ENCODE results near the gene OR6B3.
A peak's percentile ranks its signal among the peaks of the same experiment; 100 is the strongest.

Gene OR6B3

GRCh38 chr2:240024766-240025165 lies 28.6 kb downstream of the OR6B3 start:
- no peak for TF ChIP-seq CTCF (IDR thresholded peaks at IDR 0.05; ENCODE audit: low read depth, low read length)
- no peak for DNase-seq
- H3K9me3 ChIP-seq, result no peaks in the 10 kb centered on the region

GRCh38 chr2:240023792-240024191 lies 29.5 kb downstream of the OR6B3 start:
- Histone ChIP-seq H3K4me1 (no peaks in the 10 kb centered on the region; the same call in 1 of the 2 replicates), H3K27me3 (no peaks in the 10 kb centered on the region), H3K36me3 (peaks cover 25% of the 10 kb centered on the region), H3K9me3 (no peaks in the 10 kb centered on the region), H3K4me3 (ENCODE audit: low read depth, low read length) (peak overlapping the region; percentile 95)
- no peak for TF ChIP-seq CTCF (IDR thresholded peaks at IDR 0.05; ENCODE audit: low read depth, low read length)
- DNase-seq, result no peak

More at GRCh38 chr2:240024766-240025165, 28.6 kb downstream of the OR6B3 start:
- H3K27me3 ChIP-seq, result peaks cover 5% of the 10 kb centered on the region
- H3K4me3 ChIP-seq (ENCODE audit: low read depth, low read length), result peak overlapping the region; percentile 95
- H3K4me1 ChIP-seq, result no peaks in the 10 kb centered on the region; the same call in 1 of the 2 replicates
- H3K36me3 ChIP-seq, result peaks cover 19% of the 10 kb centered on the region

- Histone ChIP-seq H3K4me3 (ENCODE audit: low read depth, low read length) (no peak overlapping the region), H3K4me1 (no peaks in the 10 kb centered on the region; the same call in 1 of the 2 replicates), H3K36me3 (peaks cover 47% of the 10 kb centered on the region), H3K9me3 (no peaks in the 10 kb centered on the region), H3K27me3 (no peaks in the 10 kb centered on the region)
- DNase-seq, result peak; percentile 84
- TF ChIP-seq CTCF (IDR thresholded peaks at IDR 0.05; ENCODE audit: low read depth, low read length), result peak; percentile 98
Measured at GRCh38 chr2:240021488-240022104, 31.7 kb downstream of the OR6B3 start.

GRCh38 chr2:240018071-240018750 lies 35.1 kb downstream of the OR6B3 start:
- Histone ChIP-seq H3K4me1 (no peaks in the 10 kb centered on the region), H3K4me3 (ENCODE audit: low read depth, low read length) (no peak overlapping the region), H3K9me3 (no peaks in the 10 kb centered on the region), H3K27me3 (no peaks in the 10 kb centered on the region), H3K36me3 (peaks cover 79% of the 10 kb centered on the region)
- no peak for TF ChIP-seq CTCF (IDR thresholded peaks at IDR 0.05; ENCODE audit: low read depth, low read length)
- DNase-seq, result no peak

GRCh38 chr2:240014327-240014726 lies 39.0 kb downstream of the OR6B3 start:
- no peaks in the 10 kb centered on the region for H3K4me1 ChIP-seq
- TF ChIP-seq CTCF (IDR thresholded peaks at IDR 0.05; ENCODE audit: low read depth, low read length), result no peak
- peaks cover 91% of the 10 kb centered on the region for H3K36me3 ChIP-seq
- H3K4me3 ChIP-seq (ENCODE audit: low read depth, low read length), result no peak overlapping the region
- no peak for DNase-seq
- H3K9me3 ChIP-seq, result no peaks in the 10 kb centered on the region
- H3K27me3 ChIP-seq, result no peaks in the 10 kb centered on the region

- Histone ChIP-seq H3K27me3 (no peaks in the 10 kb centered on the region), H3K4me3 (ENCODE audit: low read depth, low read length) (no peak overlapping the region), H3K4me1 (no peaks in the 10 kb centered on the region), H3K36me3 (peaks cover 91% of the 10 kb centered on the region), H3K9me3 (no peaks in the 10 kb centered on the region)
- DNase-seq, result no peak
- peak; percentile 28 for TF ChIP-seq CTCF (IDR thresholded peaks at IDR 0.05; ENCODE audit: low read depth, low read length)
Measured at GRCh38 chr2:240013343-240013742, 40.0 kb downstream of the OR6B3 start.

Data from BE2C (cell line).